Stomach (tissue), 4 donors: ENCODE measurements around the gene INSC.

Source experiments
- CTCF ChIP-seq, 7 experiments: fragments of 450-650 bp in 4 of 7; fragments of 200-600 bp in 3 of 7; sonication (generic) in 3 of 7; IDR thresholded peaks; one replicate each; pipeline ENCODE4 v1.5.1; 2016 to 2019; ENCODE audit warnings: antibody characterized with exemption in 7 of 7, control low read depth in 2 of 7, mild to moderate bottlenecking in 1 of 7
- EP300 ChIP-seq: sonication (generic); formaldehyde crosslinking; IDR thresholded peaks from one replicate; pipeline ENCODE4 v1.6.1; 2017; ENCODE audit warnings: antibody characterized with exemption

- no peak for TF ChIP-seq EP300
- TF ChIP-seq CTCF (IDR thresholded peaks at IDR 0.05): no peak
Measured at GRCh38 chr11:15189189-15189588, 74.5 kb downstream of the INSC start.
